Measurements from ENCODE around the gene EEF1AKMT2.

Gene EEF1AKMT2

DNA sequence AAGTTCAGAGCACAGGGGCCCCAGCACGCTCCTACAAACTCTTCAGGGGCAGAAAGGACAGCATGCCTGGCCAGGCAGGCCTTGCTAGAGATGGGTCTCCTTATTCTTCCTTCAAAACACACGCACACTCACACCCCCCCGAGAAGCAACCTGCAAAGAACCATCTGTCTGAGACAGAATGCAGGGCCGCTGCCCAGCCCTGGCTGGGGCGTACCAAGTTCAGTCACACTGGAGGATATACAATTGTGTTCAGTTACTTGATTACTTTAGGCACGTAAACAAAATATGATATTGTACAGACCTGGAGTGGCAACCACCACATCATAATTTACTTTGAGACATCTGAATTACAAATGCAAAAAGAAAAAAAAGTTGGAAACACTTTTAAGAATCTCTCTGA lies 53.2 kb downstream of the EEF1AKMT2 start:
- H2AFZ ChIP-seq (ENCODE audit: low read length, unreplicated experiment), result no peak overlapping the region
- H3K36me3 ChIP-seq (ENCODE audit: insufficient read depth, low read length), result no peaks in the 10 kb centered on the region
- peaks cover 48% of the 10 kb centered on the region for H3K4me1 ChIP-seq (ENCODE audit: control insufficient read depth, insufficient read depth, low read length, unreplicated experiment)
- H3K27me3 ChIP-seq (ENCODE audit: insufficient read depth, low read length), result no peaks in the 10 kb centered on the region
- peaks cover 44% of the 10 kb centered on the region for H3K79me2 ChIP-seq (ENCODE audit: control insufficient read depth, insufficient read depth, low read length, unreplicated experiment)
- H3K4me3 ChIP-seq (ENCODE audit: low read depth, low read length), result no peak overlapping the region
- H3K27ac ChIP-seq (ENCODE audit: low read depth, low read length), result no peak overlapping the region

GRCh38 chr10:124737708-124738107 lies 54.0 kb downstream of the EEF1AKMT2 start:
- H2AFZ ChIP-seq (ENCODE audit: low read length, unreplicated experiment), result no peak overlapping the region
- H3K79me2 ChIP-seq (ENCODE audit: control insufficient read depth, insufficient read depth, low read length, unreplicated experiment), result peaks cover 46% of the 10 kb centered on the region
- no peak overlapping the region for H3K4me3 ChIP-seq (ENCODE audit: low read depth, low read length)
- no peaks in the 10 kb centered on the region for H3K27me3 ChIP-seq (ENCODE audit: insufficient read depth, low read length)
- no peaks in the 10 kb centered on the region for H3K36me3 ChIP-seq (ENCODE audit: insufficient read depth, low read length)
- peaks cover 55% of the 10 kb centered on the region for H3K4me1 ChIP-seq (ENCODE audit: control insufficient read depth, insufficient read depth, low read length, unreplicated experiment)
- no peak overlapping the region for H3K27ac ChIP-seq (ENCODE audit: low read depth, low read length)

DNA sequence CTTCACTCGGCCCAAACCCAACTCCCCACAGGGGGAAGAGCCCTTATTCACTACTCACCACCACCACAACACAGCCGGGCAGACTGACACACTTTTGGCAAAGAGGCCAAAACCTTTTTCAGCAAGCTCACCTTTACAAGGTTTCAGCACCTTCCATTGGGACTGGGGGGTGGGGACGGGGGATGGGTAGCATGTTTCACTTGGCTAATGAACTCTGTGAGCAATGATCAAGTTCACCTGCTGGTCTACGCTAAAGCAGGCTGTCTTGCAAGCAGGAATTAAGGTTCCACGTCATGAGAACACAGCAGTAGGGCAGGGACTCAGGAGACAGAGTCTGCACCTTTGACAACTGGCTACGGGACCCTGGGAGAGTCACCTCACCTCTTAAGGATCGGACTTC lies 54.5 kb downstream of the EEF1AKMT2 start:
- no peak overlapping the region for H2AFZ ChIP-seq (ENCODE audit: low read length, unreplicated experiment)
- H3K4me3 ChIP-seq (ENCODE audit: low read depth, low read length), result no peak overlapping the region
- peaks cover 44% of the 10 kb centered on the region for H3K79me2 ChIP-seq (ENCODE audit: control insufficient read depth, insufficient read depth, low read length, unreplicated experiment)
- no peaks in the 10 kb centered on the region for H3K27me3 ChIP-seq (ENCODE audit: insufficient read depth, low read length)
- H3K4me1 ChIP-seq (ENCODE audit: control insufficient read depth, insufficient read depth, low read length, unreplicated experiment), result peaks cover 55% of the 10 kb centered on the region
- no peaks in the 10 kb centered on the region for H3K36me3 ChIP-seq (ENCODE audit: insufficient read depth, low read length)
- no peak overlapping the region for H3K27ac ChIP-seq (ENCODE audit: low read depth, low read length)

GRCh38 chr10:124736491-124737136 lies 55.1 kb downstream of the EEF1AKMT2 start:
- peaks cover 49% of the 10 kb centered on the region for H3K4me1 ChIP-seq (ENCODE audit: control insufficient read depth, insufficient read depth, low read length, unreplicated experiment)
- peaks cover 44% of the 10 kb centered on the region for H3K79me2 ChIP-seq (ENCODE audit: control insufficient read depth, insufficient read depth, low read length, unreplicated experiment)
- H3K27me3 ChIP-seq (ENCODE audit: insufficient read depth, low read length), result no peaks in the 10 kb centered on the region
- no peaks in the 10 kb centered on the region for H3K36me3 ChIP-seq (ENCODE audit: insufficient read depth, low read length)
- H3K27ac ChIP-seq (ENCODE audit: low read depth, low read length), result no peak overlapping the region
- H3K4me3 ChIP-seq (ENCODE audit: low read depth, low read length), result peak overlapping the region; percentile 39; the same call in 1 of the 2 replicates
- no peak overlapping the region for H2AFZ ChIP-seq (ENCODE audit: low read length, unreplicated experiment)

GRCh38 chr10:124735491-124736286 lies 56.0 kb downstream of the EEF1AKMT2 start:
- H3K79me2 ChIP-seq (ENCODE audit: control insufficient read depth, insufficient read depth, low read length, unreplicated experiment), result peaks cover 41% of the 10 kb centered on the region

DNA sequence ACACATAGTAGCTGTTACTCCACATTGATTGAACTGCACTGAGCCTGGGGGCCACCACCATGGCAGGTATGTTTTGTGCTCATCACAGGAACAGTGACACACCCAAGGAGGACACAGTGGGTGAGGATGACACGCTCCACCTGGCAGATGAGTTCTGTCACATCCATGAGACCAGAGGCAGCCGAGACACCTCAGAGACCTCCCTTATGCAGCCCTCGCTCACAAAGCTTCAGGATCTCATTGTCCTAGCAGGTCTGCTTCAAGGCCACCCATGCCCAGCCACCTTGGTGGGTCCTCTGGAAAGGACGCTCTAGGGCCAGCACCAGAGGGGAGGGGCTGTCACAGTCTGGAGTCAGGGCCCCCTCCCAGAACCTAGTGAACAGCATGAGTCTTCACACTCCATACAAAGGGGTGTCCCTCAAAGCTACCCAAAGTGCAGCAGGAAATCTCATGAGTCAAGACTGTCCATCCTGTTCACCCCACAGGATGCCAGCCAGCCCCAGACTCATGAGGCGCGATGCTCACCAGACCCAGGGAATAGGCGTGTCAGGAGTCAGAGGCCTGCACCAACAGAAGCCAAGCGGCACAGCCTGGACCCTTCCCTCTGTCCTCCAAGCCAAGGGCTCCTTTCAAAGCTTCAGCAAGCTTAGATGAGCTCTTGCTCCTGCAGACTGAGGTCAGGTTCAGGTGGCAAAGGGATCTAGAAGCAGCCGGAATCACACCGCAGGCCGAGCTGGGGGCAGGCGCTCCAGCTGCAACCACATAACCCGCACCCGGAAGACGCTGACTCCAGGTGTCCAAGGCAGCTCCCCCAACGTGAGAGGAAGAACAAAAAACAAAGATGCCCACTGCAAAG lies 57.1 kb downstream of the EEF1AKMT2 start:
- no peaks in the 10 kb centered on the region for H3K27me3 ChIP-seq (ENCODE audit: insufficient read depth, low read length)
- peaks cover 30% of the 10 kb centered on the region for H3K79me2 ChIP-seq (ENCODE audit: control insufficient read depth, insufficient read depth, low read length, unreplicated experiment)
- H3K4me3 ChIP-seq (ENCODE audit: low read depth, low read length), result no peak overlapping the region
- no peaks in the 10 kb centered on the region for H3K36me3 ChIP-seq (ENCODE audit: insufficient read depth, low read length)
- H2AFZ ChIP-seq (ENCODE audit: low read length, unreplicated experiment), result no peak overlapping the region
- peaks cover 30% of the 10 kb centered on the region for H3K4me1 ChIP-seq (ENCODE audit: control insufficient read depth, insufficient read depth, low read length, unreplicated experiment)
- no peak overlapping the region for H3K27ac ChIP-seq (ENCODE audit: low read depth, low read length)

More at GRCh38 chr10:124735491-124736286, 56.0 kb downstream of the EEF1AKMT2 start:
- no peak overlapping the region for H2AFZ ChIP-seq (ENCODE audit: low read length, unreplicated experiment)
- H3K27ac ChIP-seq (ENCODE audit: low read depth, low read length), result no peak overlapping the region
- H3K27me3 ChIP-seq (ENCODE audit: insufficient read depth, low read length), result no peaks in the 10 kb centered on the region
- no peak overlapping the region for H3K4me3 ChIP-seq (ENCODE audit: low read depth, low read length)
- no peaks in the 10 kb centered on the region for H3K36me3 ChIP-seq (ENCODE audit: insufficient read depth, low read length)
- peaks cover 42% of the 10 kb centered on the region for H3K4me1 ChIP-seq (ENCODE audit: control insufficient read depth, insufficient read depth, low read length, unreplicated experiment)

- Histone ChIP-seq H3K27me3 (ENCODE audit: insufficient read depth, low read length) (no peaks in the 10 kb centered on the region), H3K79me2 (ENCODE audit: control insufficient read depth, insufficient read depth, low read length, unreplicated experiment) (peaks cover 25% of the 10 kb centered on the region), H3K36me3 (ENCODE audit: insufficient read depth, low read length) (no peaks in the 10 kb centered on the region), H3K4me1 (ENCODE audit: control insufficient read depth, insufficient read depth, low read length, unreplicated experiment) (peaks cover 30% of the 10 kb centered on the region), H3K27ac (ENCODE audit: low read depth, low read length) (peak overlapping the region; percentile 62), H2AFZ (ENCODE audit: low read length, unreplicated experiment) (peak overlapping the region; percentile 32), H3K4me3 (ENCODE audit: low read depth, low read length) (0 out of 2 replicates have a peak overlapping the region, but pooled peaks have one; percentile 10)
These were observed 58.0 kb downstream of the EEF1AKMT2 start for GRCh38 chr10:124733571-124734245.

- peaks cover 30% of the 10 kb centered on the region for H3K4me1 ChIP-seq (ENCODE audit: control insufficient read depth, insufficient read depth, low read length, unreplicated experiment)
- H3K4me3 ChIP-seq (ENCODE audit: low read depth, low read length), result 0 out of 2 replicates have a peak overlapping the region, but pooled peaks have one; percentile 10
- H3K27me3 ChIP-seq (ENCODE audit: insufficient read depth, low read length), result no peaks in the 10 kb centered on the region
- no peaks in the 10 kb centered on the region for H3K36me3 ChIP-seq (ENCODE audit: insufficient read depth, low read length)
- H3K27ac ChIP-seq (ENCODE audit: low read depth, low read length), result peak overlapping the region; percentile 62
- peak overlapping the region; percentile 62 for H2AFZ ChIP-seq (ENCODE audit: low read length, unreplicated experiment)
- peaks cover 20% of the 10 kb centered on the region for H3K79me2 ChIP-seq (ENCODE audit: control insufficient read depth, insufficient read depth, low read length, unreplicated experiment)
These were observed 58.6 kb downstream of the EEF1AKMT2 start for GRCh38 chr10:124732931-124733570.

DNA sequence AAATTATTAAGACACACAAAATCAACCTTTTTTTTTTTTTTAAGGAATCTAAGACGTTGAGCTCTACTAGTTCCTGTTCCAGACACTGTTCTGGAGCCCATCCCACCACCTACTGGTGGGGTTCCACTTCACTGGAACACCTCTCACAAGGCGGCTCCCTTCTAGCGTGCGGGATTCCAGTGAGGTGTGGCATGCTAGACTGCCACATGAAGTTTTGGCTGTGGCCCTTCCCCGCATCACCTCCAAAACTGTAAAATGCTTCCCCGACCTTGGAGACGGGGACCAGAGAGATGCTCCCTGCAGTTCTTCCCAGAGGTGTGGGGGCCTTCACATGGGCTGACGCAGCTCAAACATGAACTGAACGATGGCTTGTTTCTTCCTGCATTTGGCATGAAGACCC lies 60.1 kb downstream of the EEF1AKMT2 start:
- Histone ChIP-seq H3K27ac (ENCODE audit: low read depth, low read length) (no peak overlapping the region), H3K36me3 (ENCODE audit: insufficient read depth, low read length) (no peaks in the 10 kb centered on the region), H3K4me1 (ENCODE audit: control insufficient read depth, insufficient read depth, low read length, unreplicated experiment) (peaks cover 21% of the 10 kb centered on the region), H3K79me2 (ENCODE audit: control insufficient read depth, insufficient read depth, low read length, unreplicated experiment) (peaks cover 15% of the 10 kb centered on the region), H3K4me3 (ENCODE audit: low read depth, low read length) (no peak overlapping the region), H3K27me3 (ENCODE audit: insufficient read depth, low read length) (no peaks in the 10 kb centered on the region), H2AFZ (ENCODE audit: low read length, unreplicated experiment) (no peak overlapping the region)

Data from ACC112 (cell line).